NB4 (cell line): ENCODE results near the gene BAIAP2.

Experiments
- DNase-seq: peaks from one replicate; pipeline ENCODE4 v3.0.0; 2010; ENCODE audit warnings: low read depth
- H3K4me3 ChIP-seq: one replicate; pipeline ENCODE4 v1.5.1; 2011; ENCODE audit warnings: mild to moderate bottlenecking, low read depth, low read length, moderate library complexity
- MYC ChIP-seq: IDR thresholded peaks from 2 replicates; pipeline ENCODE4 v1.6.1; 2011; ENCODE audit warnings: low read depth, low read length
- POLR2A ChIP-seq: IDR thresholded peaks from 2 replicates; pipeline ENCODE4 v1.6.1; 2011; ENCODE audit warnings: mild to moderate bottlenecking; ENCODE audit not compliant: insufficient read length; ENCODE audit errors: extremely low read depth
- TF ChIP-seq, protein P1 (sequence below): IDR thresholded peaks from 2 replicates; pipeline ENCODE4 v1.6.1; 2011; ENCODE audit warnings: low read depth, low read length
- TF ChIP-seq, protein P2 (sequence below): IDR thresholded peaks from one replicate; pipeline ENCODE4 v1.5.1; 2012; ENCODE audit warnings: low read depth, low read length

Gene BAIAP2

DNA sequence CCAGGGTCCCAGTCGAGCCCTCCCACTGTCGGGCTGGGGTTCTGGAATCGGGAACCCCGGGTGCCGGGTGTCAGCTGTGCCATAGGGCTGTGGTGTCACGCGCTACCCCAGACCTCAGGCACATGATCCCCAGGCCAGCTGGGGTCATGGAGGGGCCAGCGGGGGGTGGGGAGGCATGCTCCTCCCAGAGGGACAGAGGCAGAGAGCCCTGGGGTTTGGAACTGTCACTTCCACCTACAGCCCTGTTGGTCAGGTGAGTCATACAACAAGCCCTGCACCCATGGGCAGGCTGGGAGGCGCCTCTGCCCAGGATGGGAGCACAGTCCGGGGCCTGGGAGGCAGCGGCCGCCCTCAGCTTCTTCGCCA is 63.0 kb downstream of the BAIAP2 start:
- H3K4me3 ChIP-seq = no peak overlapping the region
- DNase-seq = peak; percentile 82
- TF ChIP-seq POLR2A (no peak), MYC (no peak)
- TF ChIP-seq, protein P1, sequence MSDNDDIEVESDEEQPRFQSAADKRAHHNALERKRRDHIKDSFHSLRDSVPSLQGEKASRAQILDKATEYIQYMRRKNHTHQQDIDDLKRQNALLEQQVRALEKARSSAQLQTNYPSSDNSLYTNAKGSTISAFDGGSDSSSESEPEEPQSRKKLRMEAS = no peak
- TF ChIP-seq, protein P2, sequence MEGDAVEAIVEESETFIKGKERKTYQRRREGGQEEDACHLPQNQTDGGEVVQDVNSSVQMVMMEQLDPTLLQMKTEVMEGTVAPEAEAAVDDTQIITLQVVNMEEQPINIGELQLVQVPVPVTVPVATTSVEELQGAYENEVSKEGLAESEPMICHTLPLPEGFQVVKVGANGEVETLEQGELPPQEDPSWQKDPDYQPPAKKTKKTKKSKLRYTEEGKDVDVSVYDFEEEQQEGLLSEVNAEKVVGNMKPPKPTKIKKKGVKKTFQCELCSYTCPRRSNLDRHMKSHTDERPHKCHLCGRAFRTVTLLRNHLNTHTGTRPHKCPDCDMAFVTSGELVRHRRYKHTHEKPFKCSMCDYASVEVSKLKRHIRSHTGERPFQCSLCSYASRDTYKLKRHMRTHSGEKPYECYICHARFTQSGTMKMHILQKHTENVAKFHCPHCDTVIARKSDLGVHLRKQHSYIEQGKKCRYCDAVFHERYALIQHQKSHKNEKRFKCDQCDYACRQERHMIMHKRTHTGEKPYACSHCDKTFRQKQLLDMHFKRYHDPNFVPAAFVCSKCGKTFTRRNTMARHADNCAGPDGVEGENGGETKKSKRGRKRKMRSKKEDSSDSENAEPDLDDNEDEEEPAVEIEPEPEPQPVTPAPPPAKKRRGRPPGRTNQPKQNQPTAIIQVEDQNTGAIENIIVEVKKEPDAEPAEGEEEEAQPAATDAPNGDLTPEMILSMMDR = no peak

DNA sequence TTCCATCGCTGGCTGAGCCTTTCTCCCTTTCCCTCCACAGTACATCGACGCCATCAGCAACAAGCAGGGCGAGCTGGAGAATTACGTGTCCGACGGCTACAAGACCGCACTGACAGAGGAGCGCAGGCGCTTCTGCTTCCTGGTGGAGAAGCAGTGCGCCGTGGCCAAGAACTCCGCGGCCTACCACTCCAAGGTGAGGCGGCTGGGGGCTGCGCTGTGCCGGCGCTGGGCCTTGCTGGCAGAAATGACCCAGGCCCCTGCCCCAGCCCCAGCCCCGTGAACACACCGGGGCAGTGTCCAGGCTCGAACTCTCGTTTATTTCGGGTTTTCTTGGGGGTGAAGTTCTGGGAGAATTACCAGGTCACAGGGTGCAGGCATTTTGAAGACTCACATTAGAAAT is 64.9 kb downstream of the BAIAP2 start:
- no peak for DNase-seq
- H3K4me3 ChIP-seq = no peak overlapping the region
- TF ChIP-seq, protein P2 = no peak
- TF ChIP-seq, protein P1 = no peak
- TF ChIP-seq POLR2A (no peak), MYC (no peak)

DNA sequence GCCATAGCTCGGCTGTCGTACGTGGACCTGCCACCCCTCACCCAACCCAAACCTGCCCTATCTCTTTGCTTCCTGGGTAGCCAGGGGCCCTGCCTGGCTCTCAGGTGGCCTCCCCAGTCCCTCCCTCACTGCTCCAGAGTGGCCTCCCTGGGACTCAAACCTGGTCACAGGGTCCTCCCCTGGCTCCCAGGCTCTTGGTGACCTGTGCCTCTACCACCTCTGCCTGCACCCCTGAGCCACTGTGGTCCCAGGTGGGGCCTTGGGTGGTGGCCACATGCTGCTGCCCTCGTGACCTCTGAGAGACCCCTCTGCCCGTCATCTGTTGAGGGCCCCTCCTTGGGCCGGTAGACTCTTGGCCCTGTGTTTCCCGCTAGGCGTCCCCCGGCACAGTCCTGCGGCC is 65.7 kb downstream of the BAIAP2 start:
- no peak overlapping the region for H3K4me3 ChIP-seq
- DNase-seq = no peak
- no peak for TF ChIP-seq POLR2A

DNA sequence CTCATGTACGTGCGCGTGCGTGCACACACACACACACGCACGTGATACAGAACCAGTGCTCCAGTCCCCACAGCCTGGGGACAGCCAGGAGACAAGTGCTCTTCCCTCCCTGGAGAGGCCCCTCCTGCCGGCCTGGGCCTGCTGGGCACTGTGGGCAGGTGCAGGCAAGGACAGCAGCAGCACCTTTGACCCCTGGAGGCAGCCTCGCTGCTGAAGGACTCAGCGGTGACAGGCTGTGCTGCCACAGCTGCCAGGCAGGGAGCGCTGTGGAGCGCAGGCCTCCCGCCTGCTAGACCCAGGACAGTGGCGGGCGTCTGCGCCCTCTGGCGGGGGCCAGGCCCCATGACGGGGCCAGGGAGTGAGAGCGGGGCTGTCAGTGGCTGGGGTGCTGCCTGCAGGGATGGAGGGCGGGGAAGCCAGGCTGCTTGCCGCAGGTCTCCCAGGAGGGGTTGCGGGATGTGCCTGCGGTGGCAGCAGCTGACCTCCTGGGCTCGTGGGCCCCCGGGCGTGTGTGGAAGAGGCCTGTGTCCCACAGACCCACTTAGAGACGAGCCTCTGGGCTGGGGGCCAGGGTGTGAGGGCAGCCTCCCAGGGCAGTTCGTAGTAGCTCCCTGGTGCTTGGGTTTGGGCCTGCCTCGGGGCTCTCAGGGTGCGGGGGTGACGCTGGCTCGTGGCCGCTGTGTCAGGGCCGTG is 66.8 kb downstream of the BAIAP2 start:
- TF ChIP-seq POLR2A = no peak
- TF ChIP-seq, protein P2 = peak; percentile 99
- peak; percentile 78 for TF ChIP-seq MYC
- TF ChIP-seq, protein P1 = peak; percentile 76
- no peak overlapping the region for H3K4me3 ChIP-seq
- peak; percentile 85 for DNase-seq

DNA sequence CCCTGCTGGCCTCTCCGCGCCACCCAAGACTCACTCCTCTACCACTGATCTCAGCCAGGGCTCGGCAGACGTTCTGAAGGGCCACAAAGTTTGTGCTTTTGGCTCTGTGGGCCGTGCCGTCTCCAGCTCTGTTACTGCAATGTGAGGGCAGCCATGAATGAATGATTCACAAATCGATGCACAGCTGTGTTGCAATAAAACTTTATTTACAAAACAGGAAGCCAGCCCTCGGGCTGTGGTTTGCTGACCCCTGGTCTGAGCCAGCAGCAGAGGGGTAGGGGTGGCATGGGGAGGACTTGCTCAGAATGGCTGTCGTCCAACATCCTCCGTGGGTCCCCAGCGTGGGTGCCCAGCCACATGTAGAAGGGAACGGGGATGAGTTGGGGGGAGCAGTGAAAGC is 67.4 kb downstream of the BAIAP2 start:
- peak; percentile 55 for DNase-seq
- no peak overlapping the region for H3K4me3 ChIP-seq
- TF ChIP-seq, protein P2 = no peak
- no peak for TF ChIP-seq MYC
- TF ChIP-seq, protein P1 = no peak
- TF ChIP-seq POLR2A = no peak

DNA sequence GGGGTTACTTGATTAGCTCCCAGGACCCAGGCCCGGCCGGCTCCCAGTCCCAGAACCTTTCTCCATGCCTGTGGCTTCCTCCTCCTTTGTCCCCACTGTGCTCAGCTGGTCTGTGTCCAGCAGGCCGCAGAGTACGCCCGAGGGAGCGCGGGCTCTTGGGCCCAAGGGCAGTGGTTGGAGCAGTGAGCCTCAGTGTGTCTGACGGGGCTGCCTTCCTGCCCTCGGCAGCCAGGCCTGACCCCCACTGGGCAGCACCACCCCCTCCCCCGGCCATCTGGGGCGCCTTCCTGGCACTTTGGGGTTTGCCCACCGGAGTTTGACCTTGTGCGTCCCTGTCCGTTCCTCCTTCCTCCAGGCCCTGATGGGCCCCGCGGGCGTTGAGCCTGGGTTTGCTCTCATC is 67.9 kb downstream of the BAIAP2 start:
- no peak overlapping the region for H3K4me3 ChIP-seq
- no peak for DNase-seq
- no peak for TF ChIP-seq POLR2A

DNA sequence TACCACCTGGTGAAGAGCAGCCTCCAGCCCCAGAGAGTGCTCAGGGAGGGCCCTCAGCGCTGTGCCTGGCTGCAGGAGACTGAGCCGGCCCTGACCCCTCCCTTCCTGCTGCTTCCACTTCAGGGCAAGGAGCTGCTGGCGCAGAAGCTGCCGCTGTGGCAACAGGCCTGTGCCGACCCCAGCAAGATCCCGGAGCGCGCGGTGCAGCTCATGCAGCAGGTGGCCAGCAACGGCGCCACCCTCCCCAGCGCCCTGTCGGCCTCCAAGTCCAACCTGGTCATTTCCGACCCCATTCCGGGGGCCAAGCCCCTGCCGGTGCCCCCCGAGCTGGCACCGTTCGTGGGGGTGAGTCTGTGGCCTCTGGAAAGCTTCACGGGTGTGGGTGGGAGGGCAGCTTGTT is 68.4 kb downstream of the BAIAP2 start:
- DNase-seq = no peak
- no peak overlapping the region for H3K4me3 ChIP-seq
- TF ChIP-seq MYC = no peak
- TF ChIP-seq, protein P2 = no peak
- no peak for TF ChIP-seq POLR2A
- TF ChIP-seq, protein P1 = no peak
